SH-SY5Y (cell line): ENCODE data around the gene DUOX1.

ENCODE experiments used
- GATA2 ChIP-seq: IDR thresholded peaks from 2 replicates; pipeline ENCODE4 v1.6.1; 2011; ENCODE audit warnings: mild to moderate bottlenecking, low read depth, low read length
- GATA3 ChIP-seq: IDR thresholded peaks from 2 replicates; pipeline ENCODE4 v1.6.1; 2011; ENCODE audit warnings: low read depth, mild to moderate bottlenecking, low read length, moderate library complexity

DUOX1 gene

GRCh38 chr15:45114751-45115085 is 15.1 kb upstream of the DUOX1 start:
- TF ChIP-seq GATA3 = no peak
- TF ChIP-seq GATA2 = no peak

- TF ChIP-seq GATA2 (no peak), GATA3 (no peak)
These were observed 14.4 kb upstream of the DUOX1 start for GRCh38 chr15:45115312-45115820.

GRCh38 chr15:45116006-45116481 is 13.8 kb upstream of the DUOX1 start:
- TF ChIP-seq GATA3 (no peak), GATA2 (no peak)

DNA sequence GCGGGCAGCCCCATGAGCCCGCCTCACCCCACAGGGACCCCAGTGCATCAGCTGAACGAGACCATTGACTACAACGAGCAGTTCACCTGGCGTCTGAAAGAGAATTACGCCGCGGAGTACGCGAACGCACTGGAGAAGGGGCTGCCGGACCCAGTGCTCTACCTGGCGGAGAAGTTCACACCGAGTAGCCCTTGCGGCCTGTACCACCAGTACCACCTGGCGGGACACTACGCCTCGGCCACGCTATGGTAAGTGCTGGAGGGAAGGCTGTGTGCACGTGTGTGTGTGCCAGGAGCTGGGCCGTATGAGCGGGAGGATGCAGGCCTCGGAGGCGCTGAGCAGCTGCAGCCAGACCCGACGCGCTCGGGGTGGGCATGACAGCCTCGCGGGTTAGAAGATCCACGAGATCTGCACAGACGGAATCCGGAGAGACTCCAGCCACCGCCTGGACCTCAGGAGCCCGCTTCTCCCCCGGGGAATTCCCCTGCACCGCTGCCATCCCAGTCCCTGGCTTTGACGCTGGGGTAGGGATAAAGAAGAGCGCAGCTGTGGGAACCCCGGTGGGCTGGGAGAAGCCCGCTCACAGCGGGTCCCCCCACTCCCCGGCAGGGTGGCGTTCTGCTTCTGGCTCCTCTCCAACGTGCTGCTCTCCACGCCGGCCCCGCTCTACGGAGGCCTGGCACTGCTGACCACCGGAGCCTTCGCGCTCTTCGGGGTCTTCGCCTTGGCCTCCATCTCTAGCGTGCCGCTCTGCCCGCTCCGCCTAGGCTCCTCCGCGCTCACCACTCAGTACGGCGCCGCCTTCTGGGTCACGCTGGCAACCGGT is 13.1 kb upstream of the DUOX1 start:
- TF ChIP-seq GATA3 (no peak), GATA2 (no peak)

- no peak for TF ChIP-seq GATA3
- no peak for TF ChIP-seq GATA2
These were observed 12.3 kb upstream of the DUOX1 start for GRCh38 chr15:45117308-45118130.

DNA sequence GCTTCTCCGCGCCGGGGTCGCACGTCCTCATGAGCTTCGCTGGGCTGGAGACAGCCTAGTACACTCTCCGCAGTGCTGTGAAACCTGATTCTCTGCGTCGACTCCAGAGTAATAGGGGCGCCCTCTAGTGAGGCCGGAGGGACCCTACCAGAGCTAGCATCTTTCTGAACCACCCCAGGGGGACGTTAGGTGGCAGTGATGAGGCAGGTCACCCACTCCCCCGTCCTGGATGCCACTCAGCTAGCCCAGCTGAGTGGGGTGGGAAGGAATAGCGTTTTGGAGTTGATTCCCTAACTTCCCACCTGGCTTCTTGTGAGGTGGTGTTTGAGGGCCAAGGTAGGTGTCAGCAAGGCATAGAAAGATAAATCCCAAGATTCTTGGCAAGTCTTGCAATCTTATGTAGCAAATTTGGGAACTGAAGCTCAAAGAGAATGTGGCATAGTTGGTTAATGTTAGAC is 11.6 kb upstream of the DUOX1 start:
- no peak for TF ChIP-seq GATA3
- no peak for TF ChIP-seq GATA2

GRCh38 chr15:45118996-45119395 is 10.8 kb upstream of the DUOX1 start:
- no peak for TF ChIP-seq GATA2
- no peak for TF ChIP-seq GATA3

- TF ChIP-seq GATA2 = no peak
- no peak for TF ChIP-seq GATA3
These were observed 9.5 kb upstream of the DUOX1 start for GRCh38 chr15:45120081-45120972.

GRCh38 chr15:45121020-45121419 is 8.8 kb upstream of the DUOX1 start:
- no peak for TF ChIP-seq GATA3
- TF ChIP-seq GATA2 = no peak

DNA sequence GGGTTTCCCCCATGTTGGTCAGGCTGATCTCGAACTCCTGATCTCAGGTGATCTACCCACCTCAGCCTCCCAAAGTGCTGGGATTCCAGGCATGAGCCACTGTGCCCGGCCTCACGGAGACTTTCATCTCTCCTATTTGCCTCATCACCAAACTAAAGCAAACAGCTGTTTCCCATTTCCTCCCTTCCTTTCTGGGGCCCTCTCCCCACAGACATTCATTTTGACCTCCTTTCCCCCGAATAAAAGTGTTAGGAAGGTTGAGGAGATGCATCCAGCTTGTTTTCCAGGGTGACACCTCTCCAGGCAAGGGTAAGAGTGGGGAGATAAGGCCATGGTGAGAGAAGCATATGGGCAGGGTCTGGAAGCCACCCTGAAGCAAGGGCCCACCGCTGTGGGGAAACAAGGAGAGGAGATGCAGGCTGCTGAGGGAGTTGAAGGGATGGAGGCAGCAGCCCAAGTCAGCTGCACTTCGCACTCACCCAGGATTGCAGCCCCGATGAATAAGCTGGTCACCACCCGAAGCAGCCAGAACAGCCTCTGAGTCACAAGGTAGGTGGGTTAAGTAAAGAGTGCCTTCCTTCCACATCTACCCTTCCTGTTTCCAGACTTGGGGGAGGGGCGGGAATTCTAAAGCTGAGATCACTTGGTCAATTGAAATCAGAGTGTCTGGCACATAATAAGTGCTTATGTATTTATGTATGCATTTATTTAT is 7.9 kb upstream of the DUOX1 start:
- TF ChIP-seq GATA2 (no peak), GATA3 (no peak)

- no peak for TF ChIP-seq GATA3
- TF ChIP-seq GATA2 = no peak
These were observed 7.1 kb upstream of the DUOX1 start for GRCh38 chr15:45122719-45123118.

DNA sequence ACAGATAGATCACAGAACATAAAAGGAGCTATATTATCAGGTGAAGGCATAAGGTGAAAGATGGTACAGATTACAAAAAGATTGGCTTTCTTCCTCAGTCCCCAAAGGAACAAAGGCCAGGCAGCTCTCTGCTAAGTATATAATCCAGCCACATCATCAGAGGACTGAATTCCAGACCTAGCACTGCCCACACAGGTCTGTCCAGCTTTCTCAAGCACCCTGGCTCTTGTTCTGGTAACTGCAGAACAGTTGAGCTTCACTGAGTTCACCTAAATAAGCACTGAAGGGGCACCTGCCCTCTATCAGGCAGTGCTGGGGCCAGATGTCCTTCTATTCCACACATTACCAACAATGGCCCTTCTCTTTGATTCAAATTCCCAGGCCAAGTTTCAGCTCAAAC is 6.4 kb upstream of the DUOX1 start:
- TF ChIP-seq GATA3 (no peak), GATA2 (no peak)
